ENCODE results near the gene TOM1. TPM values are rescaled to one million over a fixed set of nuclear protein-coding genes. Genes with fewer than 3 reads are reported as not detected.

TOM1 gene
- total and polyA plus RNA-seq, 10 of the 15 experiments (the other 5 are each of a cell fraction or from before 2014, with no cell fraction given), result 2.2 to 64.6 (median 40.3) TPM

GRCh38 chr22:35369996-35370395 lies 70.3 kb downstream of the TOM1 start:
- BruUV-seq (replicated peaks), result no TSS peak
- TF ChIP-seq BRCA1 (IDR thresholded peaks at IDR 0.05; ENCODE audit: low read depth, low read length) (no peak), MYB (IDR thresholded peaks at IDR 0.05; ENCODE audit: borderline replicate concordance, low read depth, low read length) (no peak), BACH1 (IDR thresholded peaks at IDR 0.05; ENCODE audit: borderline replicate concordance) (no peak)
- no peaks in the 10 kb centered on the region for H3K79me2 ChIP-seq (ENCODE audit: control insufficient read depth, insufficient read depth, low read length)
- H3K27ac ChIP-seq (ENCODE audit: control insufficient read depth, insufficient read depth), result no peak overlapping the region
- DNase-seq (ENCODE audit: low read depth, low spot score), result no peak
- 13% methylated on average over 2 of the region's 2 CpGs for WGBS (ENCODE audit: insufficient coverage, insufficient replicate concordance, low lambda C conversion rate, missing lambda C conversion rate)
- ChIA-PET SMC1A (ENCODE audit: uncharacterized antibody, unreplicated experiment) (interaction anchor here (1.2 to 4.6 kb wide), 3 partner anchors 41 to 212 kb away, joined by 3 to 20 read pairs (median 3); no protein-coding TSS in a partner anchor), CTCF (interaction anchor here (1.0 to 4.0 kb wide), 3 partner anchors 7 to 41 kb away, joined by 3 to 36 read pairs (median 4); no protein-coding TSS in a partner anchor), POLR2A (interaction anchor here (0.7 to 2.6 kb wide), 3 partner anchors 10 to 41 kb away, joined by 3 to 13 read pairs (median 9); partner anchors contain the start of gene HMOX1), RAD21 (ENCODE audit: unreplicated experiment) (interaction anchor here (1.2 to 4.5 kb wide), 4 partner anchors 27 to 172 kb away, joined by 3 to 38 read pairs (median 4); no protein-coding TSS in a partner anchor)
- H3K9ac ChIP-seq (ENCODE audit: control insufficient read depth, insufficient read depth, low read length), result no peak overlapping the region
- H4K20me1 ChIP-seq (ENCODE audit: control insufficient read depth, insufficient read depth), result no peaks in the 10 kb centered on the region
- intact Hi-C loops (cut with micrococcal nuclease; ENCODE audit: unreplicated experiment), result no loop called here
- no peak overlapping the region for H2AFZ ChIP-seq (ENCODE audit: control insufficient read depth, low read depth, low read length)
- H3K4me2 ChIP-seq (ENCODE audit: control insufficient read depth, insufficient read depth), result no peak overlapping the region
- H3K4me3 ChIP-seq, result no peak overlapping the region
- FAIRE-seq, result no peak
- no peaks in the 10 kb centered on the region for H3K27me3 ChIP-seq (replicated peaks in 1 of 2; ENCODE audit: control insufficient read depth in 2 of 2, insufficient read depth in 2 of 2, low read length in 1 of 2)
- no peaks in the 10 kb centered on the region for H3K9me3 ChIP-seq (replicated peaks; ENCODE audit: control insufficient read depth, insufficient read depth, low read length)
- in situ Hi-C loops (cut with MboI), result no loop called here
- no peaks in the 10 kb centered on the region for H3K36me3 ChIP-seq (ENCODE audit: control insufficient read depth in 2 of 2, insufficient read depth in 2 of 2, low read length in 1 of 2)
- peaks cover 15% of the 10 kb centered on the region for H3K4me1 ChIP-seq (ENCODE audit: control insufficient read depth, insufficient read depth, low read length)
- no peak for ATAC-seq

- no peak overlapping the region for H3K9ac ChIP-seq (ENCODE audit: control insufficient read depth, insufficient read depth, low read length)
- H2AFZ ChIP-seq (ENCODE audit: control insufficient read depth, low read depth, low read length), result no peak overlapping the region
- intact Hi-C loops (cut with micrococcal nuclease; ENCODE audit: unreplicated experiment) (no loop called here), in situ Hi-C loops (cut with MboI) (no loop called here)
- H3K4me2 ChIP-seq (ENCODE audit: control insufficient read depth, insufficient read depth), result no peak overlapping the region
- H3K27me3 ChIP-seq (replicated peaks in 1 of 2; ENCODE audit: control insufficient read depth in 2 of 2, insufficient read depth in 2 of 2, low read length in 1 of 2), result no peaks in the 10 kb centered on the region
- BruUV-seq (replicated peaks), result no TSS peak
- POLR2A ChIA-PET, result interaction anchor here (0.6 to 1.6 kb wide), 2 partner anchors 18 to 20 kb away, joined by 3 to 4 read pairs; no protein-coding TSS in a partner anchor
- peaks cover 38% of the 10 kb centered on the region for H3K4me1 ChIP-seq (ENCODE audit: control insufficient read depth, insufficient read depth, low read length)
- no peak for DNase-seq (ENCODE audit: low read depth, low spot score)
- RAD21 ChIA-PET (ENCODE audit: unreplicated experiment), result interaction anchor here (1.0 to 2.9 kb wide), 4 partner anchors 8 to 36 kb away, joined by 3 to 14 read pairs (median 4); partner anchors contain the start of gene HMOX1
- no peak for ATAC-seq
- no peak overlapping the region for H3K4me3 ChIP-seq
- SMC1A ChIA-PET (ENCODE audit: uncharacterized antibody, unreplicated experiment), result interaction anchor here (1.5 to 1.8 kb wide), 2 partner anchors 24 to 36 kb away, joined by 4 to 5 read pairs; no protein-coding TSS in a partner anchor
- no peaks in the 10 kb centered on the region for H4K20me1 ChIP-seq (ENCODE audit: control insufficient read depth, insufficient read depth)
- H3K36me3 ChIP-seq (ENCODE audit: control insufficient read depth in 2 of 2, insufficient read depth in 2 of 2, low read length in 1 of 2), result no peaks in the 10 kb centered on the region
- FAIRE-seq, result no peak
- no peak overlapping the region for H3K27ac ChIP-seq (ENCODE audit: control insufficient read depth, insufficient read depth)
- H3K9me3 ChIP-seq (replicated peaks; ENCODE audit: control insufficient read depth, insufficient read depth, low read length), result no peaks in the 10 kb centered on the region
- 67% methylated on average over 6 of the region's 6 CpGs for WGBS (ENCODE audit: insufficient coverage, insufficient replicate concordance, low lambda C conversion rate, missing lambda C conversion rate)
- H3K79me2 ChIP-seq (ENCODE audit: control insufficient read depth, insufficient read depth, low read length), result no peaks in the 10 kb centered on the region
- CTCF ChIA-PET, result interaction anchor here (4.0 kb wide), 1 partner anchor 37 kb away, joined by 36 read pairs; no protein-coding TSS in a partner anchor
- TF ChIP-seq ZNF384 (IDR thresholded peaks at IDR 0.05; ENCODE audit: borderline replicate concordance, low read depth, low read length) (no peak), POU2F2 (IDR thresholded peaks at IDR 0.05; ENCODE audit: borderline replicate concordance, low read depth, low read length) (no peak), POLR2AphosphoS5 (IDR thresholded peaks at IDR 0.05; ENCODE audit: low read length) (no peak), ELK1 (IDR thresholded peaks at IDR 0.05; ENCODE audit: low read depth, low read length) (no peak), FOXM1 (IDR thresholded peaks at IDR 0.05; ENCODE audit: low read depth, low read length) (no peak), BCL3 (IDR thresholded peaks at IDR 0.05; ENCODE audit: borderline replicate concordance, insufficient read depth, low read depth, low read length, poor library complexity, severe bottlenecking) (no peak), BACH1 (IDR thresholded peaks at IDR 0.05; ENCODE audit: borderline replicate concordance) (no peak), HDGF (IDR thresholded peaks at IDR 0.05) (no peak), KLF5 (IDR thresholded peaks at IDR 0.05; ENCODE audit: partially characterized antibody) (no peak), RUNX3 (IDR thresholded peaks at IDR 0.05; ENCODE audit: low read length) (no peak), PML (IDR thresholded peaks at IDR 0.05; ENCODE audit: low read length) (no peak)
Observed at GRCh38 chr22:35373781-35374180, 74.1 kb downstream of the TOM1 start.

Measured in GM12878 (cell line).